WTC11 (cell line): ENCODE measurements around the gene IFNGR2. TPM values are rescaled to one million over a fixed set of nuclear protein-coding genes. Genes with fewer than 3 reads are reported as not detected.
A peak's percentile ranks its signal among the peaks of the same experiment; 100 is the strongest.

Experiments
- ATAC-seq: fragments of 200-7000 bp; cut with Tn5 transposase; 2 replicates; pipeline ENCODE4 v1.10.0; 2021; ENCODE audit warnings: mild to moderate bottlenecking, moderate library complexity
- CTCF ChIA-PET: fragments of 300-600 bp; sonication (Branson Sonifier 250); formaldehyde crosslinking; loops from one replicate; lab custom pipeline; 2021; ENCODE audit warnings: antibody characterized with exemption; lab: Charles Lee
- POLR2A ChIA-PET: fragments of 350-600 bp; sonication (Branson Sonifier 250); formaldehyde crosslinking; loops from one replicate; lab custom pipeline; 2021; ENCODE audit warnings: antibody characterized with exemption; lab: Charles Lee
- DNase-seq: peaks from one replicate; pipeline ENCODE4 v3.0.0; 2021; ENCODE audit warnings: low spot score
- H3K27ac Mint-ChIP-seq: 2 replicates; pipeline ENCODE4 v1.8.0; 2021; ENCODE audit warnings: mixed read lengths
- H3K27me3 Mint-ChIP-seq: 2 replicates; pipeline ENCODE4 v1.8.0; 2021; ENCODE audit warnings: low read depth, mild to moderate bottlenecking, moderate library complexity, mixed read lengths
- H3K36me3 Mint-ChIP-seq: 2 replicates; pipeline ENCODE4 v1.8.0; 2021; ENCODE audit warnings: mixed read lengths
- H3K4me1 Mint-ChIP-seq: 2 replicates; pipeline ENCODE4 v1.8.0; 2022; ENCODE audit warnings: mixed read lengths
- H3K4me3 Mint-ChIP-seq: 2 replicates; pipeline ENCODE4 v1.8.0; 2021; ENCODE audit warnings: mild to moderate bottlenecking, moderate library complexity, mixed read lengths
- H3K9me3 Mint-ChIP-seq: 2 replicates; pipeline ENCODE4 v1.8.0; 2021; ENCODE audit warnings: mixed read lengths
- ELF4 ChIP-seq: sonication (generic); formaldehyde crosslinking; IDR thresholded peaks from 2 replicates; pipeline ENCODE4 v1.8.1; 2022; ENCODE audit warnings: low read depth, mild to moderate bottlenecking, moderate library complexity, missing genetic modification reagents
- HMGA2 ChIP-seq: fragments of 250-450 bp; sonication (Bioruptor Pico); IDR thresholded peaks from 2 replicates; pipeline ENCODE4 v1.4.0; 2021; ENCODE audit warnings: mild to moderate bottlenecking, moderate library complexity
- JAZF1 ChIP-seq: fragments of 250-450 bp; sonication (Bioruptor Pico); IDR thresholded peaks from 2 replicates; pipeline ENCODE4 v1.9.0; 2021; ENCODE audit warnings: moderate library complexity, mild to moderate bottlenecking, inconsistent platforms
- TEAD1 ChIP-seq: sonication (generic); formaldehyde crosslinking; IDR thresholded peaks from 2 replicates; pipeline ENCODE4 v1.8.0; 2022; ENCODE audit warnings: mild to moderate bottlenecking, missing genetic modification reagents
- TEAD4 ChIP-seq: sonication (generic); formaldehyde crosslinking; IDR thresholded peaks from 2 replicates; pipeline ENCODE4 v1.8.0; 2022; ENCODE audit warnings: mild to moderate bottlenecking, missing genetic modification reagents
- ZBTB21 ChIP-seq: sonication (generic); formaldehyde crosslinking; IDR thresholded peaks from 2 replicates; pipeline ENCODE4 v1.8.1; 2023; ENCODE audit warnings: mild to moderate bottlenecking, missing genetic modification reagents, borderline replicate concordance
- ZNF121 ChIP-seq: sonication (generic); formaldehyde crosslinking; IDR thresholded peaks from 2 replicates; pipeline ENCODE4 v1.8.0; 2023; ENCODE audit warnings: missing genetic modification reagents
- ZNF671 ChIP-seq: fragments of 250-450 bp; sonication (Bioruptor Pico); IDR thresholded peaks from 2 replicates; pipeline ENCODE4 v1.8.0; 2021; ENCODE audit warnings: mild to moderate bottlenecking
- total RNA-seq: library from RNA; stranded (reverse); gene quantifications from 3 replicates; pipeline ENCODE4 v1.2.3, GENCODE V29; 2021
- TF ChIP-seq, protein P1 (sequence below): sonication (generic); formaldehyde crosslinking; IDR thresholded peaks from 2 replicates; pipeline ENCODE4 v1.8.0; 2022; ENCODE audit warnings: mild to moderate bottlenecking, missing genetic modification reagents
- TF ChIP-seq, protein P2 (sequence below): sonication (generic); formaldehyde crosslinking; IDR thresholded peaks from 2 replicates; pipeline ENCODE4 v1.8.1; 2023; ENCODE audit warnings: mild to moderate bottlenecking, missing genetic modification reagents, moderate library complexity
- TF ChIP-seq, protein P3 (sequence below): sonication (generic); formaldehyde crosslinking; IDR thresholded peaks from 2 replicates; pipeline ENCODE4 v1.8.0; 2022; ENCODE audit warnings: missing genetic modification reagents
- TF ChIP-seq, protein P4 (sequence below): sonication (generic); formaldehyde crosslinking; IDR thresholded peaks from 2 replicates; pipeline ENCODE4 v1.8.1; 2023; ENCODE audit warnings: mild to moderate bottlenecking, missing genetic modification reagents
- TF ChIP-seq, protein P5 (sequence below): sonication (generic); formaldehyde crosslinking; IDR thresholded peaks from 2 replicates; pipeline ENCODE4 v1.8.0; 2023; ENCODE audit warnings: mild to moderate bottlenecking, missing genetic modification reagents

IFNGR2 gene
- total RNA-seq, 1 experiment from 2014 or later, result 34.1 TPM

DNA sequence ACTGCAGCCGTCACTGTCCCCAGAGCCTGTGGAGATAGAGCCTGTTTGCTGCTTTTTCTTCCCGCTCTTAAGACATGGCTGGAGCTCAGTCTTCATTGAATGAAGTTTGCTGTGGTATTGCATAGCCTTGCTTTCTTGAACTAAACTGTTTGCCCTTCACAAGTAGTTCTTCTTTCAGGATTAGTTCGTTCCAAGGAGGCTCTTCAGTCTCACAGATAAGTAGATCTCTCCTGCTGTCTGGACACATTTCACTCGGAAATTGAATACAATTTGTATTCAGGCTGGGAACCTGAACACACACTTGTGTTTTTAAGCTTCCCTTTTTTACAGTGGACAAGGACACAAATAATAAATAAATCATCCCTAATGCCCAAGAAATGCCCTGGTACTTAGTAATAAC lies 43.8 kb upstream of the IFNGR2 start:
- CTCF ChIA-PET, result interaction anchor here (0.6 to 3.6 kb wide), 2 partner anchors 68 to 160 kb away, joined by 4 to 29 read pairs; no protein-coding TSS in a partner anchor
- Mint-ChIP-seq H3K4me1 (peaks cover 18% of the 10 kb centered on the region), H3K27ac (peak overlapping the region; percentile 53; the same call in 1 of the 2 replicates), H3K36me3 (peaks cover 21% of the 10 kb centered on the region), H3K27me3 (no peaks in the 10 kb centered on the region), H3K9me3 (peaks cover 4% of the 10 kb centered on the region), H3K4me3 (no peak overlapping the region)
- ATAC-seq (no peak), DNase-seq (no peak)
- TF ChIP-seq ZNF671 (CRISPR knock-in tag), result no peak
- TF ChIP-seq ZBTB21 (CRISPR knock-in tag), result no peak
- no peak for TF ChIP-seq JAZF1 (CRISPR knock-in tag)
- no peak for TF ChIP-seq ZNF121 (CRISPR knock-in tag)
- TF ChIP-seq ELF4 (CRISPR knock-in tag), result no peak
- TF ChIP-seq, protein P1, sequence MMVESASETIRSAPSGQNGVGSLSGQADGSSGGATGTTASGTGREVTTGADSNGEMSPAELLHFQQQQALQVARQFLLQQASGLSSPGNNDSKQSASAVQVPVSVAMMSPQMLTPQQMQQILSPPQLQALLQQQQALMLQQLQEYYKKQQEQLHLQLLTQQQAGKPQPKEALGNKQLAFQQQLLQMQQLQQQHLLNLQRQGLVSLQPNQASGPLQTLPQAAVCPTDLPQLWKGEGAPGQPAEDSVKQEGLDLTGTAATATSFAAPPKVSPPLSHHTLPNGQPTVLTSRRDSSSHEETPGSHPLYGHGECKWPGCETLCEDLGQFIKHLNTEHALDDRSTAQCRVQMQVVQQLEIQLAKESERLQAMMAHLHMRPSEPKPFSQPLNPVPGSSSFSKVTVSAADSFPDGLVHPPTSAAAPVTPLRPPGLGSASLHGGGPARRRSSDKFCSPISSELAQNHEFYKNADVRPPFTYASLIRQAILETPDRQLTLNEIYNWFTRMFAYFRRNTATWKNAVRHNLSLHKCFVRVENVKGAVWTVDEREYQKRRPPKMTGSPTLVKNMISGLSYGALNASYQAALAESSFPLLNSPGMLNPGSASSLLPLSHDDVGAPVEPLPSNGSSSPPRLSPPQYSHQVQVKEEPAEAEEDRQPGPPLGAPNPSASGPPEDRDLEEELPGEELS (CRISPR knock-in tag), result no peak
- TF ChIP-seq, protein P2, sequence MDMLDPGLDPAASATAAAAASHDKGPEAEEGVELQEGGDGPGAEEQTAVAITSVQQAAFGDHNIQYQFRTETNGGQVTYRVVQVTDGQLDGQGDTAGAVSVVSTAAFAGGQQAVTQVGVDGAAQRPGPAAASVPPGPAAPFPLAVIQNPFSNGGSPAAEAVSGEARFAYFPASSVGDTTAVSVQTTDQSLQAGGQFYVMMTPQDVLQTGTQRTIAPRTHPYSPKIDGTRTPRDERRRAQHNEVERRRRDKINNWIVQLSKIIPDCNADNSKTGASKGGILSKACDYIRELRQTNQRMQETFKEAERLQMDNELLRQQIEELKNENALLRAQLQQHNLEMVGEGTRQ (CRISPR knock-in tag), result no peak
- TF ChIP-seq, protein P3, sequence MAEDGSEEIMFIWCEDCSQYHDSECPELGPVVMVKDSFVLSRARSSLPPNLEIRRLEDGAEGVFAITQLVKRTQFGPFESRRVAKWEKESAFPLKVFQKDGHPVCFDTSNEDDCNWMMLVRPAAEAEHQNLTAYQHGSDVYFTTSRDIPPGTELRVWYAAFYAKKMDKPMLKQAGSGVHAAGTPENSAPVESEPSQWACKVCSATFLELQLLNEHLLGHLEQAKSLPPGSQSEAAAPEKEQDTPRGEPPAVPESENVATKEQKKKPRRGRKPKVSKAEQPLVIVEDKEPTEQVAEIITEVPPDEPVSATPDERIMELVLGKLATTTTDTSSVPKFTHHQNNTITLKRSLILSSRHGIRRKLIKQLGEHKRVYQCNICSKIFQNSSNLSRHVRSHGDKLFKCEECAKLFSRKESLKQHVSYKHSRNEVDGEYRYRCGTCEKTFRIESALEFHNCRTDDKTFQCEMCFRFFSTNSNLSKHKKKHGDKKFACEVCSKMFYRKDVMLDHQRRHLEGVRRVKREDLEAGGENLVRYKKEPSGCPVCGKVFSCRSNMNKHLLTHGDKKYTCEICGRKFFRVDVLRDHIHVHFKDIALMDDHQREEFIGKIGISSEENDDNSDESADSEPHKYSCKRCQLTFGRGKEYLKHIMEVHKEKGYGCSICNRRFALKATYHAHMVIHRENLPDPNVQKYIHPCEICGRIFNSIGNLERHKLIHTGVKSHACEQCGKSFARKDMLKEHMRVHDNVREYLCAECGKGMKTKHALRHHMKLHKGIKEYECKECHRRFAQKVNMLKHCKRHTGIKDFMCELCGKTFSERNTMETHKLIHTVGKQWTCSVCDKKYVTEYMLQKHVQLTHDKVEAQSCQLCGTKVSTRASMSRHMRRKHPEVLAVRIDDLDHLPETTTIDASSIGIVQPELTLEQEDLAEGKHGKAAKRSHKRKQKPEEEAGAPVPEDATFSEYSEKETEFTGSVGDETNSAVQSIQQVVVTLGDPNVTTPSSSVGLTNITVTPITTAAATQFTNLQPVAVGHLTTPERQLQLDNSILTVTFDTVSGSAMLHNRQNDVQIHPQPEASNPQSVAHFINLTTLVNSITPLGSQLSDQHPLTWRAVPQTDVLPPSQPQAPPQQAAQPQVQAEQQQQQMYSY (CRISPR knock-in tag), result no peak
- no peak for TF ChIP-seq TEAD1
- TF ChIP-seq, protein P4, sequence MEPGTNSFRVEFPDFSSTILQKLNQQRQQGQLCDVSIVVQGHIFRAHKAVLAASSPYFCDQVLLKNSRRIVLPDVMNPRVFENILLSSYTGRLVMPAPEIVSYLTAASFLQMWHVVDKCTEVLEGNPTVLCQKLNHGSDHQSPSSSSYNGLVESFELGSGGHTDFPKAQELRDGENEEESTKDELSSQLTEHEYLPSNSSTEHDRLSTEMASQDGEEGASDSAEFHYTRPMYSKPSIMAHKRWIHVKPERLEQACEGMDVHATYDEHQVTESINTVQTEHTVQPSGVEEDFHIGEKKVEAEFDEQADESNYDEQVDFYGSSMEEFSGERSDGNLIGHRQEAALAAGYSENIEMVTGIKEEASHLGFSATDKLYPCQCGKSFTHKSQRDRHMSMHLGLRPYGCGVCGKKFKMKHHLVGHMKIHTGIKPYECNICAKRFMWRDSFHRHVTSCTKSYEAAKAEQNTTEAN (CRISPR knock-in tag), result no peak
- TF ChIP-seq TEAD4 (CRISPR knock-in tag), result no peak
- TF ChIP-seq, protein P5, sequence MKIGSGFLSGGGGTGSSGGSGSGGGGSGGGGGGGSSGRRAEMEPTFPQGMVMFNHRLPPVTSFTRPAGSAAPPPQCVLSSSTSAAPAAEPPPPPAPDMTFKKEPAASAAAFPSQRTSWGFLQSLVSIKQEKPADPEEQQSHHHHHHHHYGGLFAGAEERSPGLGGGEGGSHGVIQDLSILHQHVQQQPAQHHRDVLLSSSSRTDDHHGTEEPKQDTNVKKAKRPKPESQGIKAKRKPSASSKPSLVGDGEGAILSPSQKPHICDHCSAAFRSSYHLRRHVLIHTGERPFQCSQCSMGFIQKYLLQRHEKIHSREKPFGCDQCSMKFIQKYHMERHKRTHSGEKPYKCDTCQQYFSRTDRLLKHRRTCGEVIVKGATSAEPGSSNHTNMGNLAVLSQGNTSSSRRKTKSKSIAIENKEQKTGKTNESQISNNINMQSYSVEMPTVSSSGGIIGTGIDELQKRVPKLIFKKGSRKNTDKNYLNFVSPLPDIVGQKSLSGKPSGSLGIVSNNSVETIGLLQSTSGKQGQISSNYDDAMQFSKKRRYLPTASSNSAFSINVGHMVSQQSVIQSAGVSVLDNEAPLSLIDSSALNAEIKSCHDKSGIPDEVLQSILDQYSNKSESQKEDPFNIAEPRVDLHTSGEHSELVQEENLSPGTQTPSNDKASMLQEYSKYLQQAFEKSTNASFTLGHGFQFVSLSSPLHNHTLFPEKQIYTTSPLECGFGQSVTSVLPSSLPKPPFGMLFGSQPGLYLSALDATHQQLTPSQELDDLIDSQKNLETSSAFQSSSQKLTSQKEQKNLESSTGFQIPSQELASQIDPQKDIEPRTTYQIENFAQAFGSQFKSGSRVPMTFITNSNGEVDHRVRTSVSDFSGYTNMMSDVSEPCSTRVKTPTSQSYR, result no peak
- TF ChIP-seq HMGA2 (CRISPR knock-in tag), result no peak
- POLR2A ChIA-PET, result no interaction called here

DNA sequence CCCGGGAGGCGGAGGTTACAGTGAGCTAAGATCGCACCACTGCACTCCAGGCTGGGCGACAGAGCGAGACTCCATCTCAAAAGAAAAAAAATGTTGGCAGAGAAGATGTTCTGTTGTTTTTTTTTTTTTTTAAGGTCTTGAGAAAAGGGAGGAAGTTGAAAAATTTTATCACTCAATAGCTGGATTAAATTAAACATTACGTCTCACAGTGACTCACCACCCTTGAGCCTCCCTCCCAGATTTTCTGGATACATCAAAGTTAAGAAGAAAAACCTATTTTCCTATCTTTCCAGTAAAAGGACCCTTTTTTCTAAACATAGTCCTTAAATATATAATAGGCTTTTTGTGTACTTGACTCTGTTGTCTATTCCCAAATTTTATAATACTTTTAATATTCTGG lies 42.9 kb upstream of the IFNGR2 start:
- Mint-ChIP-seq H3K4me1 (peaks cover 18% of the 10 kb centered on the region), H3K36me3 (peaks cover 19% of the 10 kb centered on the region), H3K9me3 (peaks cover 4% of the 10 kb centered on the region), H3K27me3 (no peaks in the 10 kb centered on the region), H3K4me3 (no peak overlapping the region), H3K27ac (no peak overlapping the region)
- ChIA-PET CTCF (interaction anchor here (0.6 to 3.6 kb wide), 10 partner anchors 12 to 162 kb away, joined by 4 to 33 read pairs (median 18); partner anchors contain the start of genes IFNAR1 and IFNAR2), POLR2A (no interaction called here)
- no peak for ATAC-seq
- no peak for TF ChIP-seq TEAD1
- no peak for DNase-seq
